ENCODE results near the gene GFPT2. TPM values are rescaled to one million over a fixed set of nuclear protein-coding genes. Genes with fewer than 3 reads are reported as not detected.

The GFPT2 gene
- total and polyA plus RNA-seq, 7 donors, result 1.2 to 42.7 (median 16.1) TPM

DNA sequence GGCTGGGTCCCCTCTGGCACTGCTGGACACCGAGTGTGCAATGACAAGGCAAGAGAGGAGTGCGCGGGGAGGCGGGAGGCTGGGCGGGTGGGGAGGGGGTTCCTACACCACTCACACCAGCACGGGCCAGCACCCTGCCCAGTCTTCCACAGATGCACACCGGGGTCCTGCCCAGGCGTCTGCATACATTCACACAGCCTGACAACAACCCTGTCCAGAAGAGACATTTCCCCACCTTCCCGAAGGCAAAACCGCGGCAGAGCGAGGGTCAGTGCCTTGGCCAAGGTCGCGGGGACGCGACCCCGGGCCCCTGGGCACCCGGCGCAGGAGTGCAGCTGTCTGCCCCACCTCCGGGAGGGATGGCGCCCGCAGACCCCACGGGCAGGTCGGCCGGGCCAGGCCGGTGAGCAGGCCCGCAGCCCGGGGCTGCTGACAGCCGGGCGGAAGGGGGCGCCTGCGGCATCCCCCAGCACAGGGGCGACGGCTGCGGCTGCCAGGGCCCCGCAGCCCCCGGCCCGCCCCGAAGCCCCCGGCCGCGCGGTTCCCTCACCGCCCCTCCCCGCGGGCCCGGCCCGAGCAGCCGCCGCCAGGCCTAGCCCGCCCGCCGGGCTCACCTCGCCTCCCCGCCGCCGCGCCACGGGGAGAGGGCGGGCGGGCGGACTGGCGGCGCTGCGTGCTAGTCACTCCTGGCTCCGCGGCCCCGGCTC lies 61.7 kb downstream of the GFPT2 start:
- Histone ChIP-seq H3K27me3 (no peaks in the 10 kb centered on the region), H3K4me3 (peak overlapping the region; percentile 55 to 99 (median 88)), H3K4me1 (peaks cover 0 to 39% (median 20%) of the 10 kb centered on the region in 4 donors), H3K27ac (peak overlapping the region in 3 of 4 donors; percentile 66 to 96 (median 86)), H3K9me3 (no peaks in the 10 kb centered on the region), H3K36me3 (no peaks in the 10 kb centered on the region)
- no peak for DNase-seq
- 1% methylated on average over 68 of the region's 68 CpGs for WGBS, 2 donors
- TF ChIP-seq EP300 (IDR thresholded peaks at IDR 0.05), result no peak
- no peak for TF ChIP-seq POLR2A (IDR thresholded peaks at IDR 0.05)
- TF ChIP-seq, protein P1, sequence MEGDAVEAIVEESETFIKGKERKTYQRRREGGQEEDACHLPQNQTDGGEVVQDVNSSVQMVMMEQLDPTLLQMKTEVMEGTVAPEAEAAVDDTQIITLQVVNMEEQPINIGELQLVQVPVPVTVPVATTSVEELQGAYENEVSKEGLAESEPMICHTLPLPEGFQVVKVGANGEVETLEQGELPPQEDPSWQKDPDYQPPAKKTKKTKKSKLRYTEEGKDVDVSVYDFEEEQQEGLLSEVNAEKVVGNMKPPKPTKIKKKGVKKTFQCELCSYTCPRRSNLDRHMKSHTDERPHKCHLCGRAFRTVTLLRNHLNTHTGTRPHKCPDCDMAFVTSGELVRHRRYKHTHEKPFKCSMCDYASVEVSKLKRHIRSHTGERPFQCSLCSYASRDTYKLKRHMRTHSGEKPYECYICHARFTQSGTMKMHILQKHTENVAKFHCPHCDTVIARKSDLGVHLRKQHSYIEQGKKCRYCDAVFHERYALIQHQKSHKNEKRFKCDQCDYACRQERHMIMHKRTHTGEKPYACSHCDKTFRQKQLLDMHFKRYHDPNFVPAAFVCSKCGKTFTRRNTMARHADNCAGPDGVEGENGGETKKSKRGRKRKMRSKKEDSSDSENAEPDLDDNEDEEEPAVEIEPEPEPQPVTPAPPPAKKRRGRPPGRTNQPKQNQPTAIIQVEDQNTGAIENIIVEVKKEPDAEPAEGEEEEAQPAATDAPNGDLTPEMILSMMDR (IDR thresholded peaks at IDR 0.05), result peak in 1 of 4 experiments; percentile 14
- intact Hi-C loops (cut with DNase I), result loop anchor here (5.0 kb wide), 1 partner anchor 201 kb away; the partner anchor contains the start of gene CNOT6

DNA sequence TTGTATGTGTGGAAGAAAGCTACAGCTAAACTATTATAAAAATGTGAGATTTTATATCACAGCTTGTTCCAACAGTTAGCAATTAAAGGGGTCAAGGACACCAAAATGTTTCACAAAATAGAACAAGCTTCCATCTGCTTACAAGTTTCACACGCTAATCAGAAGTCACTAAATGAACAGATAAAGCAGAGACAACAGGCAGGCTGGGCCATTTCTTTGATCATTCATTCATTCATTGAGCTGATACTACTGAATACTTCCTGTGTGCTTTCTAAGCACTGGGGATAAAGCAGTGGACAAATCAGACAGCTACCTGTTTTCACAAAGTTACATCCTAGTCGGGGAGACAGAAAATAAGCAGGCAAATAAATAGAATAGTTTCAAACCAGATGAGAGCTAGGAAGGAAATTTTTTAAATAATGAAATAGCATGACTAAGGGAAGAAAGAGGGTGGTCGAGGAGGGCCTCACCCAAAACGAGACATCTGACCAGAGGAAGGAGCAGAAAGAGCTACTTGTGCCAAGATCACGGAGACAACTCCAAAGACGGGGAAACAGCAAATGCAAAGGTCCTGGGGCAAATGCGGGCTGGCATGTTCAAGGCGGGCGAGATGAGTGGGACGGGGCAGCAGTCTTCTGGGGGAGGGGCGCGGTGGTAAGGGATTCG lies 62.4 kb downstream of the GFPT2 start:
- Histone ChIP-seq H3K4me1 (peaks cover 0 to 39% (median 20%) of the 10 kb centered on the region in 4 donors), H3K9me3 (no peaks in the 10 kb centered on the region), H3K4me3 (peak overlapping the region; percentile 55 to 99 (median 88)), H3K27me3 (no peaks in the 10 kb centered on the region), H3K36me3 (no peaks in the 10 kb centered on the region), H3K27ac (peak overlapping the region in 2 of 4 donors; percentile 66 to 96)
- intact Hi-C loops (cut with DNase I), result loop anchor here (5.0 kb wide), 1 partner anchor 202 kb away; the partner anchor contains the start of gene CNOT6
- DNase-seq, result no peak
- TF ChIP-seq, protein P1 (IDR thresholded peaks at IDR 0.05), result no peak
- no peak for TF ChIP-seq POLR2AphosphoS5 (IDR thresholded peaks at IDR 0.05)
- TF ChIP-seq EP300 (IDR thresholded peaks at IDR 0.05), result no peak
- TF ChIP-seq POLR2A (IDR thresholded peaks at IDR 0.05), result no peak
- WGBS, 2 donors, result 12 to 33% methylated on average over 13 of the region's 13 CpGs

DNA sequence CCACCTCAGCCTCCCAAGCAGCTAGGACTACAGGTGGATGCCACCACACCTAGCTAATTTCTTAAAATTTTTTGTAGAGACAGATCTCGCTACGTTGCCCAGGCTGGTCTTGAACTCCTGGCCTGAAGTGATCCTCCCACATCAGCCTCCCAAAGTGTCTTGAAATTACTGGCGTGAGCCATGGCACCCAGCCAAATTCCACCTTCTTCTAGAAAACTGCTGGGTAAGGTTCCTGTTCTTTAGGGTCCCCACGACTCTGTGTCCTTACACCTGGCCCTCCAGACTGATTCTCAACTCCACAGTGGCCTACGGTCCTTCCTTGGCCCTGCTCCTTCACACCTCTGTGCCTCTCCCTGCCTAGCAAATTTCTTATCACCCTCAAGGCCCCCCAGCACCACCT lies 63.2 kb downstream of the GFPT2 start:
- TF ChIP-seq POLR2A (IDR thresholded peaks at IDR 0.05), result no peak
- TF ChIP-seq, protein P1 (IDR thresholded peaks at IDR 0.05), result no peak
- no peak for TF ChIP-seq POLR2AphosphoS5 (IDR thresholded peaks at IDR 0.05)
- TF ChIP-seq EP300 (IDR thresholded peaks at IDR 0.05), result no peak
- intact Hi-C loops (cut with DNase I), result loop anchor here (5.0 kb wide), 1 partner anchor 202 kb away; the partner anchor contains the start of gene CNOT6
- no peak overlapping the region for H3K4me3 ChIP-seq
- peaks cover 0 to 39% (median 20%) of the 10 kb centered on the region in 4 donors for H3K4me1 ChIP-seq
- no peaks in the 10 kb centered on the region for H3K36me3 ChIP-seq
- no peaks in the 10 kb centered on the region for H3K9me3 ChIP-seq
- WGBS, 2 donors, result 73 to 87% methylated on average over 5 of the region's 5 CpGs
- no peak overlapping the region for H3K27ac ChIP-seq
- no peak for DNase-seq
- H3K27me3 ChIP-seq, result no peaks in the 10 kb centered on the region

DNA sequence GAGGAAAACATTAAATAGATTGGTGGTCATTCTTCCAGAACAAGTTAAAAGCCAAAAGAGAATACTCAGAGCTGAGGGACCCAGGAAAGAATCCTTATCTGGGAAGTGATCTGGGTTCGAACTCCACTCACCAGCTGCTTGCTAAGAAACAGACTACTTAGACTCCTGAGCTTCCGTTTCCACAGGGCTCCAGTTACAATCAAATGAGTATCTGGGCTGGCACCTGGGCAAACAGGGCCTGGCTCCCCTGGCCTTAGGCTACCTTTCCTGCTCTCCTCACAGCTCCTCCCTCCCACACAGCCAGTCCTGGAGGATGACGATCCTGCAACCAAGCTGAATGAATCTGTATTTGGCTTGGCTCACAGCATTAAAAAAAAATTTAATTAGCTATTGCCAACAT lies 63.7 kb downstream of the GFPT2 start:
- H3K9me3 ChIP-seq, result no peaks in the 10 kb centered on the region
- DNase-seq, result no peak
- peaks cover 0 to 39% (median 20%) of the 10 kb centered on the region in 4 donors for H3K4me1 ChIP-seq
- intact Hi-C loops (cut with DNase I), result no loop called here
- no peak overlapping the region for H3K27ac ChIP-seq
- no peak overlapping the region for H3K4me3 ChIP-seq
- no peaks in the 10 kb centered on the region for H3K27me3 ChIP-seq
- TF ChIP-seq EP300 (IDR thresholded peaks at IDR 0.05) (no peak), POLR2AphosphoS5 (IDR thresholded peaks at IDR 0.05) (no peak), POLR2A (IDR thresholded peaks at IDR 0.05) (no peak)
- TF ChIP-seq, protein P1 (IDR thresholded peaks at IDR 0.05), result no peak
- 20 to 74% methylated on average over 3 of the region's 3 CpGs for WGBS, 2 donors
- no peaks in the 10 kb centered on the region for H3K36me3 ChIP-seq

All from sigmoid colon (tissue), 7 donors.